Activated T-helper 1 cell treated with anti-CD3 and anti-CD28 coated beads, Interleukin-12 subunit alpha, Interleukin-12 subunit beta, Interleukin-2, Interleukin-4 antibody, amounts not matched to agents 30 ng/mL and 10 ng/mL and 1 ng/mL, durations not matched to agents 14 hours and 24 hours and 36 hours (primary cell): ENCODE data around the gene PCLO. TPM values are rescaled to one million over a fixed set of nuclear protein-coding genes. Genes with fewer than 3 reads are reported as not detected.

ENCODE experiments used
- DNase-seq: peaks from one replicate; pipeline ENCODE4 v3.0.0; 2021; ENCODE audit warnings: low spot score
- H3K27ac Mint-ChIP-seq: one replicate; pipeline ENCODE4 v1.8.0; 2021; ENCODE audit warnings: mild to moderate bottlenecking, mixed read lengths
- H3K27me3 Mint-ChIP-seq: one replicate; pipeline ENCODE4 v1.8.0; 2022; ENCODE audit warnings: mild to moderate bottlenecking, moderate library complexity, mixed read lengths; ENCODE audit not compliant: insufficient read depth
- H3K36me3 Mint-ChIP-seq: one replicate; pipeline ENCODE4 v1.8.0; 2021; ENCODE audit warnings: low read depth, mixed read lengths
- H3K4me1 Mint-ChIP-seq: one replicate; pipeline ENCODE4 v1.8.0; 2021; ENCODE audit warnings: low read depth, mixed read lengths
- H3K4me3 Mint-ChIP-seq: one replicate; pipeline ENCODE4 v1.8.0; 2021; ENCODE audit warnings: mild to moderate bottlenecking, moderate library complexity, mixed read lengths
- H3K9me3 Mint-ChIP-seq: one replicate; pipeline ENCODE4 v1.8.0; 2021; ENCODE audit warnings: mixed read lengths
- intact Hi-C: fragments of 100-400 bp; cut with micrococcal nuclease; formaldehyde crosslinking; loops from one replicate; pipeline ENCODE4 v1.15.1; 2024
- total RNA-seq: library from RNA; stranded (reverse); gene quantifications from 2 replicates; pipeline ENCODE4 v1.2.3, GENCODE V29; 2022

PCLO gene
- total RNA-seq, 1 donor from 2014 or later = not detected

- no peak overlapping the region for H3K4me3 Mint-ChIP-seq
- H3K4me1 Mint-ChIP-seq = no peaks in the 10 kb centered on the region
- intact Hi-C loops = no loop called here
- no peaks in the 10 kb centered on the region for H3K36me3 Mint-ChIP-seq
- H3K9me3 Mint-ChIP-seq = no peaks in the 10 kb centered on the region
- no peak overlapping the region for H3K27ac Mint-ChIP-seq
- DNase-seq = no peak
- no peaks in the 10 kb centered on the region for H3K27me3 Mint-ChIP-seq
These were observed 457.0 kb downstream of the PCLO start for GRCh38 chr7:82705517-82706260.

GRCh38 chr7:82704121-82704520 lies 458.6 kb downstream of the PCLO start:
- Mint-ChIP-seq H3K27ac (no peak overlapping the region), H3K36me3 (no peaks in the 10 kb centered on the region), H3K4me1 (no peaks in the 10 kb centered on the region), H3K4me3 (no peak overlapping the region), H3K9me3 (no peaks in the 10 kb centered on the region), H3K27me3 (no peaks in the 10 kb centered on the region)
- no peak for DNase-seq
- intact Hi-C loops = no loop called here
